ENCODE measurements around the gene MYO15A.

The MYO15A gene

DNA sequence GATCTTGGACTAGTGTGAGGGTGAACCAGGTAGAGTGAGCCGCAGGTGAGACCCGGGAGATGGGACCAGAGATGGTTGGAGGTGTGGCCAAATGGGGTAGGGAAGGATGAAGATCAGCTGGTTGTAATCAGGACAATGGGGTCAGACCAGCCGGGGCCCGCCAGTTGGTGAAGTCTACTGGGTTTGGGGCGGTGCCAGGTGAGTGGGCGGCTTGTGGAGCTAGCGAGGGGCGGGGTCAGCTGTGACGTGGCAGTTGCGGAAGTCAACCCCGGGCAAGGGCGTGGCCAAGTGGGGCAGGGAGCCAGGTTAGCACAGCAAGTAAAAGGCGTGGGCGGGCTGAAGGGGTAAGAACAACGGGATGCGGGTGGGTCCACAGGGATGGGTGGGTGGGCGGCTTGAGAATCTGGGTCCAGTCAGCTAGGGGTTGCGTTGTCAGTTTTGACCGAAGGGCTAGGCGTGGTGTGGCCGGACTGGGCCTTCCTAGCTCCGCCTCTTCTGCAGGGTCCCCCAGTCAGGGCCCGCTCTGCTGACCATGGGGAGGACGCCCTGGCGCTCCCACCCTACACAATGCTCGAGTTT, 49.6 kb downstream of the MYO15A start:
- peak; percentile 84 for DNase-seq (ENCODE audit: low spot score)

DNA sequence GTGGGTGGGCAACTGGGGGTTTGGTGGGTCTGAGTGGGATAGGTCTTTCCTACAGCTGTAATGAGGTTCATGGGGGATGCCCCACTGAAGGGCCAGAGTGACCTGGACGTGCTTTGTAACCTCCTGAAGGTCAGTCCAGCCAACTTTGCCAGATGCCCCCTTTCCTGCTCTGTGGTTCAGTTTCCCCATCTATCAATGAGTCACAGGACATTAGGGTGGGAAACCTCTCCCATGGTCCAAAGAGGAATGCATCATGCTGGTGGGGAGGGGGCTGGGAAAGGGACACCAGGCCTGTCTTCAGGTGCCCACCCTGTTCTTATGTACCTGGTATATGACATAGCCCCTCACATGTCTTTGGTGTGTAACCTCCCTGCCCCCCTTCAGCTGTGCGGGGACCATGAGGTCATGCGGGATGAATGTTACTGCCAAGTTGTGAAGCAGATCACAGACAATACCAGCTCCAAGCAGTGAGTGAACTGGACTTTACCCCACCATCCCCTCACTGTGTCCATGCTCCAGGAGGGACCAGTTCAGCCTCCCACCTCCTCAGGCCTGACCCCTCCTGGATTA, 51.1 kb downstream of the MYO15A start:
- DNase-seq (ENCODE audit: low spot score), result no peak

GRCh38 chr17:18160128-18160856, 51.7 kb downstream of the MYO15A start:
- DNase-seq (ENCODE audit: low spot score), result no peak

DNA sequence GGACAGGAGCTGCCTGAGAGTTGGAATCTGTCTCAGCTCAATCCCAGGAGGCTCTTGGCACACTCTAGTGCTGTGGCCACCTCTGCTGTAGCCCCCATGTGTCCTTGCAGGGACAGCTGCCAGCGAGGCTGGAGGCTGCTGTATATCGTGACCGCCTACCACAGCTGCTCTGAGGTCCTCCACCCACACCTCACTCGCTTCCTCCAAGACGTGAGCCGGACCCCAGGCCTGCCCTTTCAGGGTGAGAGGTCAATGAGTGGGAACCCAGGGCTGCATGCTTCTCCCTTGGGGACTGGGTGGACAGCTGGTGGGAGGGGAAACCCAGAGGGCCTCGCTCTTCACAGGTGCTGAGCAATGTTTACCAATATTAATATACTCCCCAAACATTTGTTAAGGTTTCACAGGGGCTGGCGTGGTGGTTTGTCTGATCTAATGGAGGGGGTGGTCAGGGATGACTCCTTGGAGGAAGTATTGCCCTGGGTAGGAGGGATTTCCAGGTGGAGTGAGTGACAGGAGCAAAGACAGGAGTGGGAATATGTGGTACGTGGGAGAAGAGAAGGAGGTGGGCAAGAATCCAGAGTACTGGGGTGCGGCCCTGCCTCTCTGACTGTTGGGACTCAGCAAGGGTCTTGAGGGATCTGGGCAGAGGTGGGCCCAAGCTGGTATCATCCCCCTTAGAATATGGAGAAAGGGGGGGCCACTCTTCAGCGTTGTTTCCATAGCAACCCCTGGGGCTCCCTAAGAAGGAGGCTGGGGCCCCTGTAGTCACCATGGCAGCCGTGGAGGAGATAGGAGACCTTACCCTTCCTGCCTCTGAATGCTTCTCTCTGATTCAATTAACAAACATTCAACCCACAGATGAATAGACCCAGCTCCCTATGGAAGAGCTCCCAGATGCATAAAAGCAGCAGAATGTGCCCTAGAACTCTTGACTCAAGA, 52.9 kb downstream of the MYO15A start:
- DNase-seq (ENCODE audit: low spot score), result no peak

GRCh38 chr17:18163547-18163946, 55.0 kb downstream of the MYO15A start:
- no peak for DNase-seq (ENCODE audit: low spot score)

DNA sequence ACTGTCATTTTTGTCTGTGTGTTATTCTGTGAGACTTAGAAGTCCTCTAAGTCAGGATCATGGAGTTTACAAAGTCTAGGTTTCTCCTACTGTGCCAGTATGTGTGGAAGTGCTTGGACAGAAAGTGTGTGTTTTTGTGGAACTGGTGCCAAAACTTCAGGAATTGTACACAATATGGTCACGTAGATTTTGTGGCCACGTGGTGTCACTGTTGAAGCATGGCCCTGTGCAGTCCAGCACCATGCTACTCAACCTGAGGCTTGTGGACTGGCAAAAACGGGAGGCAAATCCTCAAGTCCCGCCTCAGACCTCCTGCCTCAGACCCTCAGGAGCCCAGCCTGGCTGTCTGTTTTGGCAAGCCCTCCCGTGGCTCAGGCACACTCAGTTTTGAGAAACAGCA, 58.3 kb downstream of the MYO15A start:
- no peak for DNase-seq (ENCODE audit: low spot score)

GRCh38 chr17:18167421-18167820, 58.9 kb downstream of the MYO15A start:
- DNase-seq (ENCODE audit: low spot score), result no peak

GRCh38 chr17:18172531-18173278, 64.1 kb downstream of the MYO15A start:
- DNase-seq (ENCODE audit: low spot score), result no peak

DNA sequence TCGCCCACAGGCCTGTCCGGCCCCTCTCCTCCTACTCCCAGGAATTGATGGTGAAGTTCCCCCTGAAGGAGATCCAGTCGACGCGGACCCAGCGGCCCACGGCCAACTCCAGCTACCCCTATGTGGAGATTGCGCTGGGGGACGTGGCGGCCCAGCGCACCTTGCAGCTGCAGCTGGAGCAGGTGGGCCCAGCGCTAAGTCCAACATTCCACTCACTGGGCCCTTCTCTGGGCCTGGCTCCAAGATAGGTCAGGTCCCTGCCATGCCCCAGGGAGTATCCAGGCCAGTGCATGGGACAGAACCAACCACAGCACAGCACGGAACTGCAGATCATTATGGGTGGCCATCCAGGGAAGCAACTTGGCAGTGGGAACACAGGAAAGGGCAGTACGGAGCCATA, 65.2 kb downstream of the MYO15A start:
- no peak for DNase-seq (ENCODE audit: low spot score)

GRCh38 chr17:18176176-18176575, 67.6 kb downstream of the MYO15A start:
- no peak for DNase-seq (ENCODE audit: low spot score)

- no peak for DNase-seq (ENCODE audit: low spot score)
These were observed 68.6 kb downstream of the MYO15A start for GRCh38 chr17:18177133-18177532.

DNA sequence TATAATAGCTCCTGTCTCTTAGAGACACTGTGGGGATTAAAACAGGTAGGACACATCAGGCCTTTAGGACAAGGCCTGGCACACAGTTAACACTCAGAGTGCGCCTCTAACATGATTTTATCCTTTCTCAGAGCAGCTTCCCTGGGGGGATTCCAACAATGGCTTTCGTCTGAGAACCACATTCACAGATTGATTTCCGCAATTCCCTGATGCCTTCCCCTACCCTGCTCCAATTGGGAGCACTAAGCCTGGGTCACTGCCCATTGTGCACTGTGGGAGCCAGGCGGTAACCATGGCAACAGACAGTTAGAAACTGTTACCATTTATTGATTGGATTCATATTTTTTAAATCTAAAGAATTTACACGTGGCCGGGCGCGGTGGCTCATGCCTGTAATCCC, 69.2 kb downstream of the MYO15A start:
- DNase-seq (ENCODE audit: low spot score), result no peak

DNA sequence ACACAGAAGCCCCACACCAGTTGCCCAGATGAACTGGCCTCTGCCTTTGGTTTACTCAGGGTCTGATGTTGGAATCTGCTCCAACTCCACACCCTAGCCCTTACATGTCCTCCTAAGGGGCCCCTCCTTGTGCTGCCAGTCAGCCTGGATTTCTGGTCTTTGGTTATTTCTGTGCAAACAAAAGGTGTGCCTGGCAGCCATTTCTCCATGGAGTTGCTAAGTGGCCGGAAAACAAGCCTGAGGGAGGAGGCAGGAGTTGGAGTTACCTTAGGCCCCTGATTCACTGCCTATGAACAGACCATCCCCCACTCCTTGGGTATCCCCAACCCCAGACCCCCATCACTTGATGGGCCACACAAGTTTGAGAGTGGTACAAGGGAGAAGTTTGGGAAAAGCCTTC, 70.6 kb downstream of the MYO15A start:
- no peak for DNase-seq (ENCODE audit: low spot score)

DNA sequence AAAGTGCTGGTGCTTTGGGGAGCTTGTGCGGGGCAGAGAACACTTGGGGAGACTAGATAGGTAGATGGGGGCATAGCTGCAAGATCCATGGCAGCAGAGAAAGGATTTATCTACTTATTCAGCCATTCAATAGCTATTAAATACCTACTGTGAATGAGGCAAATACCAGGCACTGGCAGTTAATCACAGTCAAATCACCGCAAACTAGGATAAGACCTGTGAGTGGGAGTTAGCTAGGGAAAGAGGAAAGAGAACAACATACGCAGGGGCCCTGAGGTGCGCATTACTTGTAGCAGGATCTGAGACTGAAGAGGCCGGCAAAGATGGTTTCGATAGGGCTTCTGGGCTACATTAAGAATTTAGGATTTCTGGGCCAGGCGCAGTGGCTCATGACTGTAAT, 71.2 kb downstream of the MYO15A start:
- DNase-seq (ENCODE audit: low spot score), result no peak

GRCh38 chr17:18181358-18181757, 72.8 kb downstream of the MYO15A start:
- DNase-seq (ENCODE audit: low spot score), result no peak

DNA sequence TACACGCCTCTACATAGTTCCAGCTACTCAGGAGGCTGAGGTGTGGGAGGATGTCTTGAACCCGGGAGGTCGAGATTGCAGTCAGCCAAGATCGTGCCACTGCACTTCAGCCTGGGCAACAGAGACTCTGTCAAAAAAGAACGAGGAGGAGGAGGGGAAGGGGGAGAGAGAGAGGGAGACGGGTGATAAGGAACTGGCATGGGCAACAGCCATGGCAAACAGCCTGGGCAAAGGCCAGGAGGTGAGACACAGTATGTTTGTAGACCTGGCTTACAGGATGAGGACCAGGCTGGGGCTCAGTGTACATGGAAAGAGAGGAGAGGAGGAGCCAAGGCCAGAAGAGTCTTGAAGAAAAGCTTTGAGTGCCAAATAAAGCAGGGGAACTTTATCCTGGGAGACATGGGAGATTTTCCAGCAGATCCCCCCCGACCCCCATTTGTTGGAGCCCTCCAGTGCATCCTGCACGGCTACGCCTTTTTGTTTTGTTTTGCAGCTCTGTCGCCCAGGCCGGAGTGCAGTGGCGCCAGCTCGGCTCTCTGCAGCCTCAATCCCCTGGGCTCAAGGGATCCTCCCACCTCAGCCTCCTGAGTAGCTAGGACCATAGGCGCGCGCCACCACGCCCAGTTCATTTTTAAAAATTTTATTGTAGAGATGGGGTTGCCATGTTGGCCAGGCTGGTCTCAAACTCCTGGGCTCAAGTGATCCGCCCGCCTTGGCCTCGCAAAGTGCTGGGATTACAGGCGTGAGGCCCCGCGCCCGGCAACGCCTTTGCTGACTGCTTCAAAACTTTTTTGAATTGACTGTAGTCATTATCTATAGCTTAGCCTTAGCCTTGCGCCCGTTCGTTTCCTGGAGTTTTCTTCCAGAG, 73.8 kb downstream of the MYO15A start:
- no peak for DNase-seq (ENCODE audit: low spot score)

DNA sequence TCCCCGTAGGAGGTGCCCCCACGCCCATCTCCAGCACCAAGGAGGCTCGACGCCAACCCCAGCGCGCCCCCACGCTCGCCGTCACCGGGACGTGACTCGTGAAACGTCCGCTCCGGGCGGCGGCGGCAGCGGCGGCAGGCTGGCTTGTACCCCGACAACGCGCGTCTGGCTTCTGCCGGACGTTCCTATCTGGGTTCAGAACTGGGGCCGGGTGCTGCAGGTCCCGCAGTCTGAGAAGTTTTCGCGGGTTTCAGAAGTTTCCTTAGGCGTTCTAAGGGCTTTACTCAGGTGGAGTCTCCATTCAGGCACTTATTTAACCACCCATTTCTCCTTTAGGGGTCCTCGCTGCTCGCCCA, 74.4 kb downstream of the MYO15A start:
- DNase-seq (ENCODE audit: low spot score), result peak; percentile 87

DNA sequence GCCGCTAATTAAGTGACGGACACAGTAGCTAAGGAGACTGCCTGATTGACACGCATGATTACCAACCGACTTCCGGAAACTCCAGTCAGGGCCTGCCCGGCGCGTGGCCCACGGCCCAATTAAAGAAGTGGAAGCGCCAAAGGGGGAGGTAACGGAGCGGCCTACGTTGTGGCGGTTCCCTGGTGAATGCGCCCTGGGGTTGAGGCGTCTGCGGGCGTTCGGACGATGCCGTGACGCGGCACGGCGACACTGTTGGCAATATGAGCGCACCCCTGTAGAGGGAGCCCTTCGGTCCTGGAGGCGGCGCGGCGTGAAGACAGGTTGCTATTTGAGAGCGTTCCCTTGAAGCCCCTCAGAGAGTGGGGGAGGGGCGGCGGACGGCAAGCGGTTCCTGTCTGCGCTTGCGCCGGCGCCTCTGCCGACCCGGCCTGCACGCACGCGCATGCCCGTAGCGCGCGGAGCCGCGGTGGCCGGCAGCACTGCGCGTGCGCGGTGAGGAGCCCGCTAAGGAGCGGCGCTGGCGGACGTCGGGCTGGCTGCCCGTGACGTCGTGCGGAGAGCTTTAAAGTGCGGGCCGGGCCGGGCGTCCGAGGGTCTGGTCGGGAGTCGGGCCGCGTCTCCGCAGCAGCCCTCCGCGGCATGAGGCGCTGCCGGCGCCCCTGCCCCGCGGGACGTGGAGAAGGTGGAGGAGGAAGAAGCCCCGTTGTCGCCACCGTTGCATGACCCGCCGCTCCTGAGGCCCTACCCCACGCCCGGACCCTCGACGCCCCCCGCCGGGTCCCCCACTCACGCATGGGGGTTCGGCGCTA, 75.0 kb downstream of the MYO15A start, which contains the start of gene ALKBH5:
ALKBH5 (plus strand) TSS at position 495 of the 809 bp plus-strand sequence. CDS start 416 bp downstream, outside the sequence.
- DNase-seq (ENCODE audit: low spot score), result peak; percentile 100

GRCh38 chr17:18184143-18185031, 75.8 kb downstream of the MYO15A start:
- DNase-seq (ENCODE audit: low spot score), result no peak
